NCI-H345 (cell line): ENCODE data around the gene FYN.

Experiments used
- DNase-seq: peaks from one replicate; lab custom pipeline; 2025; lab: John Stamatoyannopoulos, UW

Gene FYN

GRCh38 chr6:111806561-111807497, 66.4 kb downstream of the FYN start:
- no peak for DNase-seq

GRCh38 chr6:111806165-111806547, 67.1 kb downstream of the FYN start:
- DNase-seq: no peak

GRCh38 chr6:111805511-111806164, 67.6 kb downstream of the FYN start:
- DNase-seq: no peak

GRCh38 chr6:111804627-111805235, 68.5 kb downstream of the FYN start:
- no peak for DNase-seq

DNA sequence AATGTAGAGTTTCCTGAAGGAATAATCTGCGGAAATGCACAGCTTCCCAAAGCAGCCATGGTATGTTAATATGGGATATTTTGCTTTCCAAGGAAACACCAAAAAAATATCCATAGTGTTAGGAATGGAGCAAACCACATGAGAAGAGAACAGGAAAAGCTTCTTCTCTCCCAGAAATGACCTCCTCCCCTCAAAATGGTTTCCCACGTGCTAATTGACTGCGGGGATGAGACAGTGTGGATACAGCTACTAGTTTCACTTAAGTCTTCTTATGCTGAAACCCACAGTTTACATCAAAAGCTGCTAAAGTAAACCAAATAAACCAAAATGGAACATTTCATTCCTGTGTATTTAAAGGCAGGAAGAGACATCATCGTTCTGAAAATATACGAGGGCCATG, 69.4 kb downstream of the FYN start:
- no peak for DNase-seq

- no peak for DNase-seq
Measured at GRCh38 chr6:111803371-111803770, 69.9 kb downstream of the FYN start.

GRCh38 chr6:111802720-111803330, 70.4 kb downstream of the FYN start:
- no peak for DNase-seq

GRCh38 chr6:111802015-111802414, 71.2 kb downstream of the FYN start:
- no peak for DNase-seq

DNA sequence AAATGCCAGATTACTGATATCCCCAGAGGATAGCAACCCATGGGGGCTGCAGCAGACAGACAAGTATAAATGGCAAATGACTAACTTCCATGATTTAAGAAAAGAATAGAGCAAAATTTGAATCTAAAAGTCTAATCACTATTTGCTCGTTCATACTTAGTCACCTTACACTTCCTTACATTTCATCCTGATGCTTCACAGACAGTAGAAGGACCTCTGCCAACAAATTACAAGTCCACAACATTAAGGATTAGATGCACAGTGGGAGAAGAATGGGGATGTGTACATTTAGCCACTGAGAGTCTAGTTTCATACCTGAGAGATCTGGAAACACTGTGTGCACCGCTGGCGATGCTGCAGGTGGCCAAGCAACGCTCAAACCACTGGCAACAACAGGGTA, 72.4 kb downstream of the FYN start:
- DNase-seq: no peak

DNA sequence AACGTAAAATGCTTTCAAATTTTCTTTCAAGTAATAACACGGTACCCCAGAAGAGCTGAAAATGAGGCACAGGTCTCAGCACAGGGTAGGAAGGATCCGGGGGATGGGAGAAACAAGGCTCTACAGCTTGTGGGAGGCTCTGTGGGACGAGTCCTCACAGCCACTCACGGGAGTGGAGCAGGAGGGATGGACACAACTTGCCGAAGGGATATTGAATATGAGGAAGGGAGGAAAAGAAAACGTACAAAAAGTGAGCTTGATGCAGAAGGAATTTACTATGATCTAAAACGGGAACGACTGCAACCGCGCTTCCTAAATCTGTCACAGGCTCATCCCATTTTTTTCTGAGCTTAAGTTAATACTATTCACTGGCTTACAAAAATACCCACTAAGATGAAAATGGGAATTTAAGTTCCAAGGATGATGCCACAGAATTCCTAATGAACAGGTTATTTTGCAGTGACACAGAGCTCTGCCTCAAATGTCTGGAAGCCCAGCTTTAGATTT, 72.9 kb downstream of the FYN start:
- DNase-seq: no peak

DNA sequence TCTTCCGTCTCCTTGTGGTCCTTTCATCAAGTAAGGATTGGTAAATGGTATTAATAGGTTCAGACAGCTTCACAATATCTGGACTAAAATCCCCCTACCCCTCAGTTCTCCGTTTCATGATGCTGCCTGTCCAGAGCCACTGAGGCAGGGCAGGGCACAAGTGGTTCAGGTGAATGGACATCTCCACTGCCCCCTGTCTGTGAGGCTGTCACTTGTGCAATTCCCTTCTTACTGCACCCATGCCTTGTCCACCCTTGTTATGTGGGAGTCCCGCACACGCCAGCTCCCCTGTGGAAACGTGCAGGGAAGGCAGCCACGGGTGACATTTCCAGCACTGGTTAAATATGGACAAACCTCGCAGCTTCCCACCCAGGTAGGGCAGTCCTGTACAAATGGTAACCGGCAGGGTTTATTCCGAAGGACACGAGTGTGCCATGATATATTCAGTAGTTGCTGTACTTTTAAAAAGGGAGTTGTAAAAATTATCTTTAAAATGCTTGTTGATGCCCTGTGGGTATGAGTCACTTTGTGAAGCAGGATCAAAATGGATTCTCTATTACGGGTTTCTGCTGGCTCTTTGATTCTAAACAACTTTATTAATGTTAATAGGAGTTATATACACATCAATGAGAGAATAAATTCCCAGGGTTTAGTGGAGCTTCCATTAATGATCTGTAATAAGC, 73.5 kb downstream of the FYN start:
- DNase-seq: no peak

GRCh38 chr6:111798281-111798725, 74.9 kb downstream of the FYN start:
- DNase-seq: no peak

- no peak for DNase-seq
Measured at GRCh38 chr6:111796310-111796918, 76.8 kb downstream of the FYN start.

DNA sequence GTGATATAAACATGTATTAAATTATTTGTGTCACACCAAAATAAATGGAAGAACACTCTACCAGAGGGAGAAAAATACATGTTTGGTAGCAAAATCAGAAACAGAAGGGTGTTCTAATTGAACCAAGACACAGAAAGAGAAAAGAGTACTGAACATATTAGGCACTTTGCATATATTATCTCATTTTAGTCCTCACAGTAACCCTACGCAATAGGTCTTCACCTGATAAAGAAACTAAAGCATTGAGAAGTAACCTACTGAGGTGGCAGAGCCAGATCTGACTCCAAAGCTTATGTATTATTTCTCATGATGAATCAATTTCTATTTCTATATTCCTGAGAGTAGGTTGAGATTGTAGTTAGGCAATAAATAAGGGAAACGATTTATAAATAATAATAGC, 77.7 kb downstream of the FYN start:
- DNase-seq: no peak

GRCh38 chr6:111794727-111795452, 78.4 kb downstream of the FYN start:
- no peak for DNase-seq

DNA sequence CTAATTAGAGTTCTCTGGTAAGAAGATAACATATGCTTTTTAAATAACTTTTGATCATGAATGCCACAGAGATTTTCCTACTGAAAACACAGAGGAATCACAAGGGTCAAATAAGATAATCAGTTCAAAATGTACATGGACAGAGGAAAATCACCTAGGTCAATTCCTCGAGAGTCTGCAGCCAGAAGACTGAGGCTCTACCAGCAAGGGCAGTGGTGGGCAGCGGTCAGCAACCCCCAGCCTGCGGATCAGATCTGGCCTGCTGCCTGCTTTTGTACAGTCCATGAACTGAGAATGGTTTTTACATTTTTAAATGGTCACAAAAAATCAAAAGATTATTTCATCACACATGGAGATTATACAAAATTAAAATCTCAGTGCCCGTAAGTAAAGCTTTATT, 79.0 kb downstream of the FYN start:
- no peak for DNase-seq

- no peak for DNase-seq
Measured at GRCh38 chr6:111793711-111794111, 79.5 kb downstream of the FYN start.

DNA sequence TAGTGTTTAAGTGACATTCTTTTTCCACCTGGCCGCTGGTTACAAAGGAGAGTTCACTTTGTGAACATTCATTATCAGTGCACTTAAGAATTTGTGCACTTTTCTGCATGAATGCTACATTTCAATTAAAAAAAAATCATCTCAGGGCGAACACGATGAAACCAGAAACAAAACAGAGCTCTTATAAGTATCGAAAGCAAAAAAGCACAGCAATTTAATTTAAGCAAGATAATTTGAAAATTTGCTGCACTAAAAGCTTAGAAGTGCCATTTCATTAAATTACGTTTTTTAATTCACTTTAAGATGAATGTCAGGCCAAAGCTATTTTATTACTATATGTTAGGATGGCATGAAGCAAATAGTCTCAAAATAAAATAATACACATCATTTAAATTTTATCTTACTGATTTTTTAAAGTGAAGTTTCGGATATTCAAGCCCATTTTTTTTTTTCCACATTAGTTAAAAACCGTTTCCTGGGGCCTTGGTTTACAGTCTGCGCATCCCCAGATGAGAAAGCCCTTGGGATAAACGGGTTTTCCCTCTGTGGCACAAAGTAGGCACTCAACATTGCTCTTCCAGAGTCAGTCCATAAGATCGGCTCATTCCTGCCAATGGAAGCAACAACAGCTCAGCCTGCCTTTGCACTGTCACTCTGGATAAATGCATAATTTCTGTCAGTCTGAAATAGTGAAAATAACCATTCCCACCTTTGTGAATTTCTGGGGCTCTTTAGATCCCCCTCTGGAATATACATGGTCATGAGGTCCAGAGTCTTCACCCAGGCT, 80.1 kb downstream of the FYN start:
- DNase-seq: no peak

GRCh38 chr6:111792241-111792640, 81.0 kb downstream of the FYN start:
- DNase-seq: no peak

GRCh38 chr6:111791415-111791814, 81.8 kb downstream of the FYN start:
- no peak for DNase-seq
